GM12801 (cell line): ENCODE data around the gene MYL2.

Source experiments
- TF ChIP-seq, protein P1 (sequence below): IDR thresholded peaks from one replicate; pipeline ENCODE4 v1.5.1; 2011; ENCODE audit warnings: control low read depth; ENCODE audit not compliant: insufficient read length; ENCODE audit errors: extremely low read depth

Gene MYL2

DNA sequence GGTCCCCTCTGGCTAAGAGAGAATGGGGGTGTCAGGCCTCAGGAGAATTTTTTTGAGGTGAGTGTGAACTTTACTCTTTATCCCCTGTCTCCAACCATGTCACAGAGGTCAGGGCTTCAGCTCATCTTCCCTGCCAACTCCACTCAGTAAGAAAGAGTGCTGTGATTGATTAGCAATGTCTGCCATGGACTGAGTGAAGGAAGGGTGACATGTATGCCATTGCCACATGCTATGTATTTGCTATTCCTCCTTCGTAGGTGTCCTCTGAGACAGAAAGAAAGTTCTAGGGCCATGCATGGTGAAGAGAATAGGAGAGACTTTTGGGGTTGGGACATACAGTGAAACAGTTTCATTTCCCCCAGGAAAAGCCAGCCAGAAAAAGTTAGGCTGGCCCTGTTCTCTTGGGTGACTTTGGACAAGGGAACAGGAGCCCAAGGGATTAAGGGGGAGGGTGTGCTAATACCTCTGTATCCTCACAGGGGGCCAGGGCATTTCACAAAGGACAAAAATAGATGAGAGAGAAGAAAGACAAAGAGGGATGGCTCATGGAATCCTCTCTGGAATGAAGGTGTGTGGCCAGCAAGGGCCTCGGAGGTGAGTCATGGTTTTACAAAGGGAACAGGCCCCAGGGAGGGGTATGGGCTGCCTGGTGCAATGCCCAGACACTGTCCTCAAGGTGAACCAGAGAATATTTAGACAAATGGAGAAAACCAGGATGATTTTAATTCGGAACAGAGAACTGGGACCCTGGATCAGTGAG is 13.9 kb upstream of the MYL2 start:
- TF ChIP-seq, protein P1, sequence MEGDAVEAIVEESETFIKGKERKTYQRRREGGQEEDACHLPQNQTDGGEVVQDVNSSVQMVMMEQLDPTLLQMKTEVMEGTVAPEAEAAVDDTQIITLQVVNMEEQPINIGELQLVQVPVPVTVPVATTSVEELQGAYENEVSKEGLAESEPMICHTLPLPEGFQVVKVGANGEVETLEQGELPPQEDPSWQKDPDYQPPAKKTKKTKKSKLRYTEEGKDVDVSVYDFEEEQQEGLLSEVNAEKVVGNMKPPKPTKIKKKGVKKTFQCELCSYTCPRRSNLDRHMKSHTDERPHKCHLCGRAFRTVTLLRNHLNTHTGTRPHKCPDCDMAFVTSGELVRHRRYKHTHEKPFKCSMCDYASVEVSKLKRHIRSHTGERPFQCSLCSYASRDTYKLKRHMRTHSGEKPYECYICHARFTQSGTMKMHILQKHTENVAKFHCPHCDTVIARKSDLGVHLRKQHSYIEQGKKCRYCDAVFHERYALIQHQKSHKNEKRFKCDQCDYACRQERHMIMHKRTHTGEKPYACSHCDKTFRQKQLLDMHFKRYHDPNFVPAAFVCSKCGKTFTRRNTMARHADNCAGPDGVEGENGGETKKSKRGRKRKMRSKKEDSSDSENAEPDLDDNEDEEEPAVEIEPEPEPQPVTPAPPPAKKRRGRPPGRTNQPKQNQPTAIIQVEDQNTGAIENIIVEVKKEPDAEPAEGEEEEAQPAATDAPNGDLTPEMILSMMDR = no peak

DNA sequence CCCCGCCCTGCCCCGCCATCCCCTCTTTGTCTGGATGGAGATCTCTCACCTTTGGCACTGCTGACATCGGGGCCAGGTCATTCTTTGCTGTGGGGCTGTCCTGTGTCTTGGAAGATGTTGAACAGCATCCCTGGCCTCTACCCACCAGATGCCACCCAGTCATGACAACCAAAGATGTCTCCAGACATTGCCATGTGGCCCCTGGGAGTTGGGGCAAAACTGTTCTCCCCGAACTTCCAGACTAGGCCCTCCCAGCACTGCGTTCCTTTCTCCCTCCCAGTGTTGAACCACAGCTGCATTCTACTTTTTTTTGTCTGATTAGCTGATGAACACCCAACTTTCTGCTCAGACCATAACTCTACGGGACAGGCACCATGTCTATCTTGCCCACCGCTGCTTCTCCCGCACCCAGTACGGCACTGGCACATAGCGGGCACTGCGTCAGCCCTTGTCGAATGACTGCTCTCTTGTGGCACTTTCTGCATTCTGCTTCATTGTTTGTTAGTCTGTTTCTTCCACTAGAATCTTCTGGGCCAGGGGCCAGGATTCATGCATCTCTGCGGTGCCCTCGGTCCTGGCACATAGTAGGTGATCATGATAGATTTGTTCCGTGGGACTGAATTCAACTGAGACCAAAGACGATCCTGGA is 13.1 kb upstream of the MYL2 start:
- TF ChIP-seq, protein P1 = no peak

DNA sequence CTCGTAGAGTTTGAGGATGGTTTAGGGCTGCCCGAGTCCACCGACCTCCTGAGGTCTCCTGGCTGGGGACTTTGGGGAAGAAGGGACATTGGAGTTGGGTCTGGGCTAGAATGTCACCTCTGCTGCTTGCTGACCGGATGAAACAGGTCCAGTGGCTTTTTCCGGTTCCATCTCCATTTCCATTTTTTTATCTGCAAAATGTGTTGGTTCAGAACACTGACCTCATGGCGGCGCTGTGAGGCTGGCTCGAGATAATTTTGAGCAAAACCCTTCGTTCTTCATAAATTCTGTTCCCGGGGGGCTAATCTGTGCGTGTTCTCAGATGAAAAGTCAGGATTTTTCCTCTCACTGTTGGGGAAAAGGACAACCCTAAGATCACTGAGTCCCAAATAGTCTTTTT is 11.7 kb upstream of the MYL2 start:
- TF ChIP-seq, protein P1 = no peak

DNA sequence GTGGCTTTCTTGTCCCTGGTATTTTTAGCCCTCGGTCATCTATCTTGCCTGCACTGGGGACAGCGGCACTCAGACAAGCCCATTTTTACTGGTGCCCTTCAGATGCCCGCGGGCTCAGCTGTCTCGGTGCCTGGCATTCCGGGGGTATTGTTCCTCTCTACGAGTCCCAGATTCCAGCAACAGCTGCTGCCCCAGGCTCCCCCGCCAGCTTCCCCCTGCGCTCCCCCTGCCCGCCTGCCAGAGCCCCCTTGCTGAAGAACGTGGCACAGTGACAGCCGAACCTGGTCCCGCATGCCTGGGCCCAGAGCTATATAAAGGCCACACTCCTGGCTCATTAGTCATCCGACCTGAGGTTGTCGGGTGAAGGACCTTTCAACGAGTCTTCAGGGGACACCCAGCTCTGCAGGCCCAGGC is 10.9 kb upstream of the MYL2 start:
- TF ChIP-seq, protein P1 = no peak

DNA sequence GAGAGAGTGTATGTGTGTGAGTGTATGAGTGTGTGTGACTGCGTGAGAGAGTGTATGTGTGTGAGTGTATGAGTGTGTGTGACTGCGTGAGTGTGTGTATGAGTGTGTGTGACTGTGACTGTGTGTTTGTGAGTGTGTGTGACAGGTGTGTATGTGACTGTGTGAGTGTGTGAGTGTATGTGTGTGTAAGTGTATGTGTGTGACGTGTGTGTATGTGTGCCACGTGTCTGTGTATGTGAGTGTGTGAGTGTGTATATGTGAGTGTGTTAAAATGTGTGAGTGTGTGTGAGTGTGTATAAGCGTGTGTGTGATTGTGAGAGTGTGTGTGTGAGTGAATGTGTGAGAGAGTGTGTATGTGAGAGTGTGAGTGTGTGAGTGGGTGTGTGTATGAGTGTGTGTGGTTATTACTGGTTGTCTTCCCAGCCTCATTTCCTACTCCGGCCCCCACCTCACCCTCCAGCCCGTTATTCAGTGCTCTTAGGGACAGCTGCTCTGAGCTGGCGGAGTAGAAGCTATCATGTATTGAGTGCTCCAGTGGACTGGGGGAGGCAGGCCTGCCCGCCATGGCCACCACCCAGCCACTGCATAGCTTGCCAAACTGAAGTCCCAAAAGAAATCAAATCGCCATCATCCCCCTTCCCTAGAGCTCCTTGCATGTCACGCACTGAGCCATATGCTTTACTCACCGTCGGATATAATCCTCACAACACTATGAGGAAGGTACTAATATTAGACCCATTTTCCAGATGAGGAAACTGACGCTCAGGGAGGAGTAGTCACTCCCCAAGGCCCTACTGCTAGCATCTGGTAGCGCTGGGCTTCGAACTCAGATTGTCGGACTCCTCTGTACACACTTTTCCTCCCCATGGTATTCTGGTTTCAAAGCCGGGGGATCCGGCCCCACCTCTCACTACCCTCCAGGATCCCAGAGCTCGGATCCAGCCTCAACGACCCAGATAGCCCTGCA is 10.3 kb upstream of the MYL2 start:
- TF ChIP-seq, protein P1 = no peak

DNA sequence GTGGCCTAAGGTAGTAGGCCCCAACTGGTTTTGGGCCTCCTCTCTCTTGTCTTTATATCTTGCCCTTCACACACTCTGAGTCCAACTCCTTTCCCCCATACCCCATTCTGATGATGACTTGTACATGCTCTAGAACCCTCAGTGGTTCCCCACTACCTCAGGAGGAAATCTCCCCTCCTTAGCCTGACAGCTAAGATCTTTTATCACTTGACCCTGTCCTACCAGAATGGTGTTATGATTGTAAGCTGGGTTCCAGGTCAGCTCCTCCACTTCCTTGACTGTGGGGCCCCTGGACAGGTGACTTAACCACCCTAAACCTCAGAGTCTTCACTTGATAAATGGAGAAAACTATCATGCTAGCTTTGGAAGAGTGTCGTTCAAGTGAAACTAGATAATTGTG is 9.4 kb upstream of the MYL2 start:
- TF ChIP-seq, protein P1 = no peak

DNA sequence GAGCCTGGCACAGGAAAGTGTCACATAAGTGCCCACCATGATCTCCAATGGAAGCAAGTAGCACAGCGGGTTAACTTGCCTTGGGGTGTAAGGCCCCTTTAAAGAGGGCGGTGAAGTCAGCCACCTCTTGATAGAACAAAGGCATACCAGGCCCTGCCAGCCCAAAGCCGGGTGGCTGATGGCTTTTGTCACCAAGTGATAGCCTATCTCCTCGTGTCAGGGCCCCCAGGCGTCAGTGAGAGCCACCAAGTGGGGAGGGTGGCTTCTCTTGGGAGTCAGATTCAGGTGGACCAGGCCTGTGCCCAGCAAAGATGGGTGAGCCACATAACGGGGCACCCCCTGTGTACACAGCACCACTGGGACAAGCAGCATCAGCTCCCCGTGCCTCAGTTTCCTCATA is 8.3 kb upstream of the MYL2 start:
- TF ChIP-seq, protein P1 = no peak
